SK-N-SH (cell line): ENCODE measurements around the gene CDKL4. TPM values are rescaled to one million over a fixed set of nuclear protein-coding genes. Genes with fewer than 3 reads are reported as not detected.
A peak's percentile ranks its signal among the peaks of the same experiment; 100 is the strongest.

Experiments
- CTCF ChIA-PET: fragments of 300-600, 350-600 bp; formaldehyde crosslinking; extraction: SDS; loops from one replicate; lab custom pipeline; 2021; lab: Yijun Ruan, JAX
- POLR2A ChIA-PET: fragments of 350-600 bp; sonication (Branson Sonifier 250); formaldehyde crosslinking; extraction: SDS; loops from one replicate; lab custom pipeline; 2020; ENCODE audit warnings: antibody characterized with exemption, inconsistent platforms; lab: Yijun Ruan, JAX
- DNase-seq: peaks from one replicate; pipeline ENCODE4 v3.0.0; 2012
- H2AFZ ChIP-seq: fragments of 200-600 bp; sonication (generic); 2 replicates; pipeline ENCODE4 v1.8.1; 2016; ENCODE audit warnings: antibody characterized with exemption, mild to moderate bottlenecking, low read depth
- H3F3A ChIP-seq: fragments of 200-600 bp; sonication (generic); replicated peaks from 2 replicates; pipeline ENCODE3; 2016; ENCODE audit warnings: antibody characterized with exemption, mild to moderate bottlenecking; ENCODE audit not compliant: insufficient read depth
- H3K27ac ChIP-seq, 2 experiments: fragments of 200-500 bp in 1 of 2; fragments of 200-600 bp in 1 of 2; sonication (Bioruptor generic) in 1 of 2; sonication (generic), shearing (Covaris generic) in 1 of 2; 2 replicates each; pipeline versions ENCODE4 v1.5.1 to v1.6.1; 2014 to 2016; ENCODE audit warnings: low read depth in 2 of 2, inconsistent platforms in 1 of 2, low read length in 1 of 2, mild to moderate bottlenecking in 1 of 2, mixed read lengths in 1 of 2
- H3K27me3 ChIP-seq: fragments of 200-600 bp; sonication (generic), shearing (Covaris generic); 2 replicates; pipeline ENCODE4 v1.6.1; 2016; ENCODE audit warnings: mixed run types; ENCODE audit not compliant: insufficient read depth
- H3K36me3 ChIP-seq, 2 experiments: fragments of 200-500 bp in 1 of 2; fragments of 200-600 bp in 1 of 2; sonication (Bioruptor generic) in 1 of 2; sonication (generic) in 1 of 2; replicated peaks in 1 of 2; 2 replicates each; pipeline versions ENCODE3 to v1.5.1; 2014 to 2016; ENCODE audit warnings: low read length in 1 of 2, mild to moderate bottlenecking in 1 of 2; ENCODE audit not compliant: insufficient read depth in 2 of 2, control insufficient read depth in 1 of 2
- H3K4me1 ChIP-seq, 2 experiments: fragments of 200-500 bp in 1 of 2; fragments of 200-600 bp in 1 of 2; sonication (Bioruptor generic) in 1 of 2; sonication (generic), shearing (Covaris generic) in 1 of 2; 2 replicates each; pipeline versions ENCODE4 v1.5.1 to v1.6.1; 2014 to 2016; ENCODE audit warnings: low read depth in 1 of 2, low read length in 1 of 2, mixed run types in 1 of 2; ENCODE audit not compliant: insufficient read depth in 2 of 2, control insufficient read depth in 1 of 2
- H3K4me2 ChIP-seq: fragments of 200-600 bp; sonication (generic), shearing (Covaris generic); 2 replicates; pipeline ENCODE4 v1.6.1; 2017; ENCODE audit warnings: mixed run types
- H3K4me3 ChIP-seq, 2 experiments: fragments of 200-500 bp in 1 of 2; fragments of 200-600 bp in 1 of 2; sonication (Bioruptor generic) in 1 of 2; sonication (generic), shearing (Covaris generic) in 1 of 2; 2 replicates each; pipeline versions ENCODE4 v1.5.1 to v1.8.1; 2014 to 2016; ENCODE audit warnings: low read depth in 2 of 2, inconsistent platforms in 1 of 2, low read length in 1 of 2, mild to moderate bottlenecking in 1 of 2, mixed read lengths in 1 of 2, moderate library complexity in 1 of 2
- H3K79me2 ChIP-seq: fragments of 200-600 bp; sonication (generic); 2 replicates; pipeline ENCODE4 v1.8.1; 2017; ENCODE audit warnings: mild to moderate bottlenecking; ENCODE audit not compliant: insufficient read depth
- H3K9ac ChIP-seq: fragments of 200-600 bp; sonication (generic); 2 replicates; pipeline ENCODE4 v1.6.1; 2017; ENCODE audit warnings: mixed run types
- H3K9me2 ChIP-seq: fragments of 200-600 bp; sonication (generic); 2 replicates; pipeline ENCODE4 v1.6.1; 2017; ENCODE audit warnings: mixed run types
- H3K9me3 ChIP-seq: fragments of 200-600 bp; sonication (generic); 2 replicates; pipeline ENCODE4 v1.6.1; 2017; ENCODE audit warnings: mixed run types, mild to moderate bottlenecking, moderate library complexity
- H4K20me1 ChIP-seq: fragments of 200-600 bp; sonication (generic); 2 replicates; pipeline ENCODE4 v1.6.1; 2017; ENCODE audit warnings: mild to moderate bottlenecking, mixed run types; ENCODE audit not compliant: insufficient read depth
- FOXM1 ChIP-seq: IDR thresholded peaks from 2 replicates; pipeline ENCODE4 v1.4.0; 2012; ENCODE audit warnings: low read depth, mild to moderate bottlenecking
- GABPA ChIP-seq: IDR thresholded peaks from 2 replicates; pipeline ENCODE4 v1.4.0; 2012; ENCODE audit warnings: low read depth, mild to moderate bottlenecking
- NRF1 ChIP-seq: IDR thresholded peaks from 2 replicates; pipeline ENCODE4 v1.6.1; 2012; ENCODE audit warnings: low read depth, mild to moderate bottlenecking, low read length
- RCOR1 ChIP-seq: fragments of 150-350 bp; IDR thresholded peaks from 2 replicates; pipeline ENCODE4 v1.6.1; 2017; ENCODE audit warnings: antibody characterized with exemption, low read length
- TCF12 ChIP-seq: IDR thresholded peaks from 2 replicates; pipeline ENCODE4 v1.4.0; 2012
- YY1 ChIP-seq: IDR thresholded peaks from 2 replicates; pipeline ENCODE4 v1.4.0; 2012; ENCODE audit warnings: low read depth, mild to moderate bottlenecking
- WGBS: methylation state at CpG from one replicate; pipeline ENCODE4 v1.1.6; 2017; ENCODE audit warnings: low lambda C conversion rate; 5-methylcytosine and 5-hydroxymethylcytosine counted together
- polyA plus RNA-seq, 3 experiments: library from polyadenylated mRNA; depleted of rRNA; stranded (reverse); fragments of >200 nt; gene quantifications; 2 replicates each; pipeline ENCODE4 v1.2.3, GENCODE V29; 2012
- TF ChIP-seq, protein P1 (sequence below): IDR thresholded peaks from 2 replicates; pipeline ENCODE4 v1.6.1; 2012; ENCODE audit warnings: mild to moderate bottlenecking, low read depth, low read length, moderate library complexity

Gene CDKL4
- polyA plus RNA-seq, 1 of the 3 experiments (the other 2 are of a cell fraction): 0.81 TPM

DNA sequence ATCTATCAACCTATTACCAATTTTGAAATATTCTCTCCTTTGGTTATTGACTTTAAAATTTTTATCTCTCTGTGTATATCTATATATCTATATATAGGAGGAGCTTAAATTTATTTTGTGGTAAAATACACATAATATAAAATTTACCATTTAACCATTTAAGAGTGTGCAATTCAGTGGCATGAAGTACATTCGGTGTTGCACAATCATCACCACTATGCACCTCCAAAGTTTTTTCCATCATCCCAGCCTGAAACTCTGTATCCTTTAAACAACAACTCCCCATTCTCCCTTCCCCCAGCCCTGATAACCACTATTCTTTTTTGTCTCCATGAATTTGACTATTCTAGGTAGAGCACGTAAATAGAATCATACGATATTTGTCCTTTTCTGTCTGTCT lies 49.1 kb downstream of the CDKL4 start:
- Histone ChIP-seq H3K27ac (no peak overlapping the region), H2AFZ (no peak overlapping the region), H3F3A (no peaks in the 10 kb centered on the region), H3K36me3 (peaks cover 0 to 8% of the 10 kb centered on the region in 2 experiments), H3K9ac (no peak overlapping the region), H3K79me2 (no peaks in the 10 kb centered on the region), H3K4me2 (no peak overlapping the region), H3K4me1 (no peaks in the 10 kb centered on the region; a peak in 1 of 4 replicates), H3K9me3 (no peaks in the 10 kb centered on the region), H3K9me2 (no peaks in the 10 kb centered on the region), H4K20me1 (no peaks in the 10 kb centered on the region), H3K27me3 (no peaks in the 10 kb centered on the region), H3K4me3 (no peak overlapping the region)
- TF ChIP-seq RCOR1: no peak
- TF ChIP-seq TCF12: no peak
- ChIA-PET CTCF (interaction anchor here (0.6 to 1.0 kb wide), 2 partner anchors 70 to 247 kb away, joined by 3 read pairs; no protein-coding TSS in a partner anchor), POLR2A (no interaction called here)
- 96% methylated on average over 3 of the region's 3 CpGs for WGBS
- no peak for DNase-seq

DNA sequence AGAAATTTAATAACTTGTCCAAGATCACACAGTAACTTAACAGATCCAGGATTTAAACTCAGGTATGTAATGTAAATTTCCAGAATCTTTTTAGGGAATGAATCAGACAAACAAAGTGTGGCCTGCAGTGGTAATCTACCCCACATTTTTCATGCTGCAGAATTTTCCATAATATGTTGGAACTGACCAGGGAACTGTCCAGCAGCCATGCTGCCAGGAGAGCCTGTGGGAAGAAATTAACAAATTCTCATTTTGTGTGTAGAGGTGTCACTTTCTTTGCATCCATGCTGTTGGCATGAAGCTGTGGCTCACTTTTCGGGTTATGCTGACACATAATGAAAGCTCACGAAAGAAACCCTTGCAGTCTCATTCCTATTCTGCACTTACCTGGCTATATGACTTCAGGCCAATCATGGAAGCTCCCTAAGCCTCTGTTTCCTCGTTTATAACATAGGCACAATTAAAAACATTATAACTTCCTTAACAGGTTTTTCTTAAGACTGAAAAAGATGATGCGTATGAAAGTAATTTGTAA lies 54.7 kb downstream of the CDKL4 start:
- no peaks in the 10 kb centered on the region for H3K36me3 ChIP-seq
- CTCF ChIA-PET: interaction anchor here (0.8 to 1.3 kb wide), 5 partner anchors 13 to 241 kb away, joined by 3 to 5 read pairs (median 3); no protein-coding TSS in a partner anchor

DNA sequence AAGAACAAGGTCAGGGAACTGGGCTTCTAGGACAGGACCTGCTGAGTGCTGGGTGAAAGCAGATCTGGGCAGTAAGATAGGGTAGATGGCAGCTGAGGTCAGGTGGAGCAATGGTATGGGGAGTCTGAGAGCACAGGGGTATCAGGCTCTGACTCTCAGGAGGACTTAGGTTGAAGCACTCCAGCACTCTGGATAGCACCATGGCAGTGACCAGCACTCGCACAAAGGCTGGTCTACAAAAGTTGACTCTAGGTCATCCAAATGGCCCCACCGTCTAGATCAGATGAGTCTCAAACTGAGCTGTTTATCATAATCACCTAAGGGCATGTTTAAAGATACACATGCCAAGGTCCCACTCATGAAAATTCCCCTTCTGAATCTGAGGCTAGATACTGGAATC lies 60.1 kb downstream of the CDKL4 start:
- H3K27ac ChIP-seq: no peak overlapping the region
- H3K4me3 ChIP-seq: no peak overlapping the region
- no CpG with 5 or more reads among the region's 2 CpGs for WGBS
- H2AFZ ChIP-seq: no peak overlapping the region
- peaks cover 0 to 6% of the 10 kb centered on the region in 2 experiments; a peak in 1 of 4 replicates for H3K4me1 ChIP-seq
- POLR2A ChIA-PET: no interaction called here
- H3K36me3 ChIP-seq: peaks cover 0 to under 1% of the 10 kb centered on the region in 2 experiments
- TF ChIP-seq, protein P1, sequence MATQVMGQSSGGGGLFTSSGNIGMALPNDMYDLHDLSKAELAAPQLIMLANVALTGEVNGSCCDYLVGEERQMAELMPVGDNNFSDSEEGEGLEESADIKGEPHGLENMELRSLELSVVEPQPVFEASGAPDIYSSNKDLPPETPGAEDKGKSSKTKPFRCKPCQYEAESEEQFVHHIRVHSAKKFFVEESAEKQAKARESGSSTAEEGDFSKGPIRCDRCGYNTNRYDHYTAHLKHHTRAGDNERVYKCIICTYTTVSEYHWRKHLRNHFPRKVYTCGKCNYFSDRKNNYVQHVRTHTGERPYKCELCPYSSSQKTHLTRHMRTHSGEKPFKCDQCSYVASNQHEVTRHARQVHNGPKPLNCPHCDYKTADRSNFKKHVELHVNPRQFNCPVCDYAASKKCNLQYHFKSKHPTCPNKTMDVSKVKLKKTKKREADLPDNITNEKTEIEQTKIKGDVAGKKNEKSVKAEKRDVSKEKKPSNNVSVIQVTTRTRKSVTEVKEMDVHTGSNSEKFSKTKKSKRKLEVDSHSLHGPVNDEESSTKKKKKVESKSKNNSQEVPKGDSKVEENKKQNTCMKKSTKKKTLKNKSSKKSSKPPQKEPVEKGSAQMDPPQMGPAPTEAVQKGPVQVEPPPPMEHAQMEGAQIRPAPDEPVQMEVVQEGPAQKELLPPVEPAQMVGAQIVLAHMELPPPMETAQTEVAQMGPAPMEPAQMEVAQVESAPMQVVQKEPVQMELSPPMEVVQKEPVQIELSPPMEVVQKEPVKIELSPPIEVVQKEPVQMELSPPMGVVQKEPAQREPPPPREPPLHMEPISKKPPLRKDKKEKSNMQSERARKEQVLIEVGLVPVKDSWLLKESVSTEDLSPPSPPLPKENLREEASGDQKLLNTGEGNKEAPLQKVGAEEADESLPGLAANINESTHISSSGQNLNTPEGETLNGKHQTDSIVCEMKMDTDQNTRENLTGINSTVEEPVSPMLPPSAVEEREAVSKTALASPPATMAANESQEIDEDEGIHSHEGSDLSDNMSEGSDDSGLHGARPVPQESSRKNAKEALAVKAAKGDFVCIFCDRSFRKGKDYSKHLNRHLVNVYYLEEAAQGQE: peak; percentile 85
- no peak for TF ChIP-seq YY1
- no peaks in the 10 kb centered on the region for H3K9me3 ChIP-seq
- CTCF ChIA-PET: interaction anchor here (1.5 kb wide), 1 partner anchor 45 kb away, joined by 9 read pairs; no protein-coding TSS in a partner anchor
- no peaks in the 10 kb centered on the region for H3K27me3 ChIP-seq
- no peaks in the 10 kb centered on the region for H3F3A ChIP-seq
- DNase-seq: no peak
- no peaks in the 10 kb centered on the region for H3K9me2 ChIP-seq
- H4K20me1 ChIP-seq: no peaks in the 10 kb centered on the region
- H3K79me2 ChIP-seq: no peaks in the 10 kb centered on the region
- H3K9ac ChIP-seq: no peak overlapping the region
- H3K4me2 ChIP-seq: no peak overlapping the region

More for the DNA sequence above, 54.7 kb downstream of the CDKL4 start:
- Histone ChIP-seq H3K4me1 (no peaks in the 10 kb centered on the region; a peak in 1 of 4 replicates), H3K9me2 (no peaks in the 10 kb centered on the region), H3K9ac (no peak overlapping the region), H2AFZ (no peak overlapping the region)
- POLR2A ChIA-PET: interaction anchor here (1.7 kb wide), 1 partner anchor 69 kb away, joined by 5 read pairs; the partner anchor contains the start of gene SOS1
- DNase-seq: no peak
- WGBS: 84% methylated on average over 4 of the region's 4 CpGs
- no peak for TF ChIP-seq NRF1
- TF ChIP-seq, protein P1: peak; percentile 90
- TF ChIP-seq FOXM1: no peak
- no peak for TF ChIP-seq GABPA
- TF ChIP-seq, all 33 proteins: peak for 1
- Histone ChIP-seq H3K4me3 (no peak overlapping the region), H3F3A (no peaks in the 10 kb centered on the region), H3K9me3 (no peaks in the 10 kb centered on the region), H3K27ac (no peak overlapping the region), H3K27me3 (no peaks in the 10 kb centered on the region), H3K4me2 (no peak overlapping the region), H4K20me1 (no peaks in the 10 kb centered on the region), H3K79me2 (no peaks in the 10 kb centered on the region)
